NCI-H1417 (cell line): Measurements from ENCODE around the gene HECA.

ENCODE experiments used
- DNase-seq, 3 experiments: peaks; one replicate each; lab custom pipeline; 2025; lab: John Stamatoyannopoulos, UW

HECA gene

GRCh38 chr6:139161169-139161568 is 26.3 kb downstream of the HECA start:
- DNase-seq = peak in 2 of 3 experiments; percentile 17 to 40

- no peak for DNase-seq
Measured at GRCh38 chr6:139161817-139162284, 27.0 kb downstream of the HECA start.

GRCh38 chr6:139164001-139164400 is 29.1 kb downstream of the HECA start:
- no peak for DNase-seq

GRCh38 chr6:139165324-139165723 is 30.4 kb downstream of the HECA start:
- DNase-seq = no peak

GRCh38 chr6:139166238-139166955 is 31.5 kb downstream of the HECA start:
- DNase-seq = no peak

- DNase-seq = no peak
Measured at GRCh38 chr6:139166956-139167313, 32.1 kb downstream of the HECA start.

- no peak for DNase-seq
Measured at GRCh38 chr6:139172151-139172550, 37.3 kb downstream of the HECA start.

GRCh38 chr6:139172567-139172966 is 37.7 kb downstream of the HECA start:
- DNase-seq = no peak

GRCh38 chr6:139173172-139173571 is 38.3 kb downstream of the HECA start:
- no peak for DNase-seq

GRCh38 chr6:139173822-139174221 is 38.9 kb downstream of the HECA start:
- no peak for DNase-seq

- no peak for DNase-seq
Measured at GRCh38 chr6:139174961-139175360, 40.1 kb downstream of the HECA start.

- no peak for DNase-seq
Measured at GRCh38 chr6:139175389-139175948, 40.6 kb downstream of the HECA start.

- no peak for DNase-seq
Measured at GRCh38 chr6:139181236-139181635, 46.4 kb downstream of the HECA start.

- DNase-seq = no peak
Measured at GRCh38 chr6:139184047-139184446, 49.2 kb downstream of the HECA start.

- DNase-seq = no peak
Measured at GRCh38 chr6:139184459-139184858, 49.6 kb downstream of the HECA start.

- DNase-seq = no peak
Measured at GRCh38 chr6:139186242-139186641, 51.4 kb downstream of the HECA start.

- no peak for DNase-seq
Measured at GRCh38 chr6:139186692-139187091, 51.8 kb downstream of the HECA start.

- peak in 2 of 3 experiments; percentile 44 to 79 for DNase-seq
Measured at GRCh38 chr6:139187489-139187888, 52.6 kb downstream of the HECA start.

- no peak for DNase-seq
Measured at GRCh38 chr6:139189665-139190064, 54.8 kb downstream of the HECA start.

- DNase-seq = no peak
Measured at GRCh38 chr6:139194740-139195139, 59.9 kb downstream of the HECA start.

- DNase-seq = peak in 2 of 3 experiments; percentile 4 to 23
Measured at GRCh38 chr6:139198529-139199288, 63.8 kb downstream of the HECA start.

- DNase-seq = no peak
Measured at GRCh38 chr6:139201378-139201777, 66.5 kb downstream of the HECA start.

- no peak for DNase-seq
Measured at GRCh38 chr6:139204978-139205377, 70.1 kb downstream of the HECA start.
